ENCODE measurements around the gene NDUFV1. TPM values are rescaled to one million over a fixed set of nuclear protein-coding genes. Genes with fewer than 3 reads are reported as not detected.
"Not testable (repeated sequence)": the region's sequence is repeated elsewhere in the genome, so short reads cannot be mapped to it uniquely, and the experiment has no call there.

NDUFV1 gene
- total RNA-seq, 4 donors from 2014 or later: 75.6 to 207 (median 142) TPM

DNA sequence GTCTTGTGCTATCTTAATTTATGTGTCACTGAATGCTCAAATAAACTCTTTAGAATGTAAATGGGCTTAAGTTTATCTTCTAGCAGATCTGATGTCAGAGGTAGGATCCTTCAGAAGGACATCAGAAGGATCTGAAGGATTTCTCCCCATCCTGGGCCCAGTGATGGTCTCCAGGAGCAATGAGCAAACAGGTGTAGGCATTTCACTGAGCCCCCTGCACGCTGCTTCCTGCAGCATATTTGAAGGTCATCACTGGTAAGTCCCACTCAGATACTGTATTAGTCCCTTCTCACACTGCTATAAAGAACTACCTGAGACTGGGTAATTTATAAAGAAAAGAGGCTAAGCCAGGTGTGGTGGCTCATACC, 18.6 kb upstream of the NDUFV1 start:
- TF ChIP-seq, protein P1, sequence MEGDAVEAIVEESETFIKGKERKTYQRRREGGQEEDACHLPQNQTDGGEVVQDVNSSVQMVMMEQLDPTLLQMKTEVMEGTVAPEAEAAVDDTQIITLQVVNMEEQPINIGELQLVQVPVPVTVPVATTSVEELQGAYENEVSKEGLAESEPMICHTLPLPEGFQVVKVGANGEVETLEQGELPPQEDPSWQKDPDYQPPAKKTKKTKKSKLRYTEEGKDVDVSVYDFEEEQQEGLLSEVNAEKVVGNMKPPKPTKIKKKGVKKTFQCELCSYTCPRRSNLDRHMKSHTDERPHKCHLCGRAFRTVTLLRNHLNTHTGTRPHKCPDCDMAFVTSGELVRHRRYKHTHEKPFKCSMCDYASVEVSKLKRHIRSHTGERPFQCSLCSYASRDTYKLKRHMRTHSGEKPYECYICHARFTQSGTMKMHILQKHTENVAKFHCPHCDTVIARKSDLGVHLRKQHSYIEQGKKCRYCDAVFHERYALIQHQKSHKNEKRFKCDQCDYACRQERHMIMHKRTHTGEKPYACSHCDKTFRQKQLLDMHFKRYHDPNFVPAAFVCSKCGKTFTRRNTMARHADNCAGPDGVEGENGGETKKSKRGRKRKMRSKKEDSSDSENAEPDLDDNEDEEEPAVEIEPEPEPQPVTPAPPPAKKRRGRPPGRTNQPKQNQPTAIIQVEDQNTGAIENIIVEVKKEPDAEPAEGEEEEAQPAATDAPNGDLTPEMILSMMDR (IDR thresholded peaks at IDR 0.05): no peak
- no peak for TF ChIP-seq POLR2A (IDR thresholded peaks at IDR 0.05)
- H3K4me3 ChIP-seq: no peak overlapping the region
- no peak for DNase-seq
- H3K36me3 ChIP-seq: no peaks in the 10 kb centered on the region
- H3K9me3 ChIP-seq: no peaks in the 10 kb centered on the region
- no peaks in the 10 kb centered on the region for H3K27me3 ChIP-seq
- H3K4me1 ChIP-seq: peaks cover 0 to 13% of the 10 kb centered on the region in 2 donors
- intact Hi-C loops (cut with DNase I; ENCODE audit: low total_unique reads): no loop called here
- no peak overlapping the region for H3K27ac ChIP-seq

DNA sequence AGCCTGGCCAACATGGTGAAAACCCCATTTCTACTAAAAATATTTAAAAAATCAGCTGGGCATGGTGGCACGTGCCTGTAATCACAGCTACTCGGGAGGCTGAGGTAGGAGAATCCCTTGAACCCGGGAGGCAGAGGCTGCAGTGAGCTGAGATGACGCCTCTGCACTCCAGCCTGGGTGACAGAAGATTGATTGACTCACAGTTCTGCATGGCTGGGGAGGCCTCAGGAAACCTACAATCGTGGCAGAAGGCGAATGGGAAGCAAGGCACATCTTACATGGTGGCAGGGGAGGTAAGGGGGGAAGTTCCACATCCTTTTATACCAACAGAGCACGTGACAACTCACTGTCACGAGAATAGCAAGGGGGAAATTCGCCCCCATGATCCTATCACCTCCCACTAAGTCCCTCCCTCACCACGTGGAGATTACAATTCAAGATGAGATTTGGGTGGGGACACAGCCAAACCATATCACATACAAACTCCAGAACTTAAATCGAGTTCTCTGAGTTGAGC, 17.8 kb upstream of the NDUFV1 start:
- H3K27ac ChIP-seq; intact Hi-C loops (cut with DNase I; ENCODE audit: low total_unique reads); DNase-seq; H3K9me3 ChIP-seq; H3K4me3 ChIP-seq; H3K36me3 ChIP-seq; H3K27me3 ChIP-seq: not testable (repeated sequence)
- peaks cover 0 to 13% of the 10 kb centered on the region in 2 donors for H3K4me1 ChIP-seq

DNA sequence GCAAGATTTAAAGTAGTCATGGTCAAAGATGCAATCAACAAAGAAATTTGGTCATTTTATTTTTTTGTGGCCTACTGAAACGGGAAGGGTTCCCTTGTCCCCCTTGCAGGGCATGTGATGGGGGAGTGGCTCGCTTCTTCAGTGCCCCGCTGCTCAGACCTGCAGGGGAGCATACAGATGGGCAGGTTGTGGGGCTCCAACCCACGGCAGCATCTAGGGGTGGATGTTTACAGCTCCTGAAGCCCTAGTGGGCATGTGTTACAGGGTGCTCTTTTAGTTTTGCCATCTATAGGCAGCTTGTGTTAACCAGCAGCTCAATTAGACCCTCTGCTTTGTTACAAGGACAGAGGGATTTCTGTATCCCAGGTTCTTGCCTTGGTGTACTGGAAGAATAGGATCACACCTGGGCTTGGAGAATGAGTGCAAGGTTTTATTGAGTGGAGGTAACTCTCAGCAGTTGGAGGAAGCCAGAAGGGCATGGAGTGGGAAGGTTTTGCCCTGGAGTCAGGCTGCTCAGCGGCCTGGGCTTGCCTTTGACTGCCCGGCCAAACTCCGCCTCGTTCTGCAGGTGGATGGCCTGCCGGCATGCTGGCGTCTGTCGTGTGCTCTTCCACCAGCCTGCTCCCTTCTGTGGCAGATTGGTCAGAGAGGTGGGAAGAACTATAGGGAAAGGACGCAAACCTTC, 13.7 kb upstream of the NDUFV1 start:
- H3K4me1 ChIP-seq: no peaks in the 10 kb centered on the region
- intact Hi-C loops (cut with DNase I; ENCODE audit: low total_unique reads): no loop called here
- H3K36me3 ChIP-seq: no peaks in the 10 kb centered on the region
- H3K27ac ChIP-seq: no peak overlapping the region
- H3K27me3 ChIP-seq: no peaks in the 10 kb centered on the region
- TF ChIP-seq POLR2A (IDR thresholded peaks at IDR 0.05): no peak
- TF ChIP-seq, protein P1 (IDR thresholded peaks at IDR 0.05): no peak
- H3K9me3 ChIP-seq: no peaks in the 10 kb centered on the region
- no peak for DNase-seq
- no peak overlapping the region for H3K4me3 ChIP-seq

DNA sequence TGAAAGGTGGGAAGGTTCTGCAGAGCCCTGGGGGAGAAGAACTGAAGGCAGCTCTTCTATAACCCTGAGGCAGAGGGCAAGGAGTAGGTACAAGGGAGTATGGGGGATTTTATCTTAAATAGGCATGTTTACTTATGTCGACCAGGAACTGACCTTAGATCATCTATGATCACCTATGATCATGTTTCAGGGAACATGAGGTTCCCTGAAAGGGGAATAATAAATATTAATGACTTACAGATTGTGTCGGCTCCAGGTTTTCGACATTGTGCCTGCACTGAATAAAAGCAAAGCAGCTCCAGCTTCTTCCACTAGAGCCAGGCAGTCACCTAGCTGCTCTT, 13.2 kb upstream of the NDUFV1 start:
- Histone ChIP-seq H3K4me3 (no peak overlapping the region), H3K4me1 (no peaks in the 10 kb centered on the region), H3K36me3 (no peaks in the 10 kb centered on the region), H3K27me3 (no peaks in the 10 kb centered on the region), H3K27ac (no peak overlapping the region), H3K9me3 (no peaks in the 10 kb centered on the region)
- intact Hi-C loops (cut with DNase I; ENCODE audit: low total_unique reads): no loop called here
- DNase-seq: no peak
- TF ChIP-seq, protein P1 (IDR thresholded peaks at IDR 0.05): no peak
- TF ChIP-seq POLR2A (IDR thresholded peaks at IDR 0.05): no peak

DNA sequence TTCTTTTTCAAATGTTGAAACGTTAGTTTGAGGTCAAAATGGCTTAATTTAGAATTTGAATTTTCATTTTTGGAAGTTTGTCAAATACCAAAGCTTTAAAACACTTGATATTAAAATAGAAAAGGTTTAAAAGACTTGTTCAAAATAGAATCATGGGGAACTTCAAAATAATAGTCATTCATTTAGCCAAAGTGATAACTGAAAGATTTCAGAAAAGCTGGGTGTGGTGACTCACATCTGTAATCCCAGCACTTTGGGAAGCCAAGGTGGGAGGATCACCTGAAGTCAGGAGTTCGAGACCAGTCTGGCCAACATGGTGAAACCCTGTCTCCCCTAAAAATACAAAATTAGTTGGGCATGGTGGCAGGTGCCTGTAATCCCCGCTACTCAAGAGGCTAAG, 12.3 kb upstream of the NDUFV1 start:
- Histone ChIP-seq H3K4me1 (no peaks in the 10 kb centered on the region), H3K27ac (no peak overlapping the region), H3K9me3 (no peaks in the 10 kb centered on the region), H3K36me3 (no peaks in the 10 kb centered on the region), H3K4me3 (no peak overlapping the region), H3K27me3 (no peaks in the 10 kb centered on the region)
- no peak for TF ChIP-seq POLR2A (IDR thresholded peaks at IDR 0.05)
- TF ChIP-seq, protein P1 (IDR thresholded peaks at IDR 0.05): no peak
- DNase-seq: no peak
- intact Hi-C loops (cut with DNase I; ENCODE audit: low total_unique reads): no loop called here
